ENCODE measurements around the gene RNF44. TPM values are rescaled to one million over a fixed set of nuclear protein-coding genes. Genes with fewer than 3 reads are reported as not detected.

RNF44 gene
- total RNA-seq, 1 experiment from 2014 or later = 58.4 TPM

- RAD21 ChIA-PET (ENCODE audit: low non-redundant PET in 1 of 2, low total read pairs in 2 of 2, uncharacterized antibody in 2 of 2, unreplicated experiment in 2 of 2) = no interaction called here
- POLR2A ChIA-PET = no interaction called here
- CTCF ChIA-PET = no interaction called here
- H3K9me2 ChIP-seq (ENCODE audit: insufficient read depth) = no peaks in the 10 kb centered on the region
- no peaks in the 10 kb centered on the region for H3K27me3 ChIP-seq (ENCODE audit: insufficient read depth, low read length)
- no peaks in the 10 kb centered on the region for H3K9me3 ChIP-seq (ENCODE audit: control insufficient read depth in 1 of 2, insufficient read depth in 1 of 2, low read depth in 1 of 2, low read length in 2 of 2)
- peak; percentile 62 for DNase-seq (ENCODE audit: low read depth, low spot score)
- peak overlapping the region; percentile 84 for H2AFZ ChIP-seq (ENCODE audit: low read depth, low read length, poor library complexity, severe bottlenecking)
- no peaks in the 10 kb centered on the region for H4K20me1 ChIP-seq (ENCODE audit: insufficient read depth)
- peak overlapping the region; percentile 35; the same call in 1 of the 2 replicates for H3K9ac ChIP-seq (ENCODE audit: low read length)
- intact Hi-C loops (cut with micrococcal nuclease) = no loop called here
- H3K36me3 ChIP-seq (ENCODE audit: control insufficient read depth in 1 of 2, insufficient read depth in 2 of 2, low read length in 2 of 2) = no peaks in the 10 kb centered on the region
- H3K4me2 ChIP-seq (ENCODE audit: low read length) = peak overlapping the region; percentile 78
- H3K79me2 ChIP-seq (ENCODE audit: insufficient read depth, low read length) = no peaks in the 10 kb centered on the region
- H3K27ac ChIP-seq (ENCODE audit: low read depth, low read length) = no peak overlapping the region
- ATAC-seq = peak; percentile 72
- BruUV-seq (replicated peaks) = no TSS peak
- TF ChIP-seq JUND (IDR thresholded peaks at IDR 0.05) = peak; percentile 66
- peak; percentile 23; the same call in 1 of the 2 replicates for TF ChIP-seq SP1 (IDR thresholded peaks at IDR 0.05; ENCODE audit: low read depth)
- TF ChIP-seq, protein P1, sequence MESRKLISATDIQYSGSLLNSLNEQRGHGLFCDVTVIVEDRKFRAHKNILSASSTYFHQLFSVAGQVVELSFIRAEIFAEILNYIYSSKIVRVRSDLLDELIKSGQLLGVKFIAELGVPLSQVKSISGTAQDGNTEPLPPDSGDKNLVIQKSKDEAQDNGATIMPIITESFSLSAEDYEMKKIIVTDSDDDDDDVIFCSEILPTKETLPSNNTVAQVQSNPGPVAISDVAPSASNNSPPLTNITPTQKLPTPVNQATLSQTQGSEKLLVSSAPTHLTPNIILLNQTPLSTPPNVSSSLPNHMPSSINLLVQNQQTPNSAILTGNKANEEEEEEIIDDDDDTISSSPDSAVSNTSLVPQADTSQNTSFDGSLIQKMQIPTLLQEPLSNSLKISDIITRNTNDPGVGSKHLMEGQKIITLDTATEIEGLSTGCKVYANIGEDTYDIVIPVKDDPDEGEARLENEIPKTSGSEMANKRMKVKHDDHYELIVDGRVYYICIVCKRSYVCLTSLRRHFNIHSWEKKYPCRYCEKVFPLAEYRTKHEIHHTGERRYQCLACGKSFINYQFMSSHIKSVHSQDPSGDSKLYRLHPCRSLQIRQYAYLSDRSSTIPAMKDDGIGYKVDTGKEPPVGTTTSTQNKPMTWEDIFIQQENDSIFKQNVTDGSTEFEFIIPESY (IDR thresholded peaks at IDR 0.05; ENCODE audit: extremely low read depth, insufficient replicate concordance, low read length) = no peak
- TF ChIP-seq, protein P2, sequence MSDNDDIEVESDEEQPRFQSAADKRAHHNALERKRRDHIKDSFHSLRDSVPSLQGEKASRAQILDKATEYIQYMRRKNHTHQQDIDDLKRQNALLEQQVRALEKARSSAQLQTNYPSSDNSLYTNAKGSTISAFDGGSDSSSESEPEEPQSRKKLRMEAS (IDR thresholded peaks at IDR 0.05) = peak; percentile 5; the same call in 1 of the 2 replicates
- TF ChIP-seq POLR2AphosphoS5 (IDR thresholded peaks at IDR 0.05; ENCODE audit: low read depth, low read length) = peak; percentile 24; the same call in 1 of the 2 replicates
- peak; percentile 90 for TF ChIP-seq FOSL1 (IDR thresholded peaks at IDR 0.05; ENCODE audit: low read depth)
- TF ChIP-seq RAD21 (IDR thresholded peaks at IDR 0.05; ENCODE audit: low read depth) = no peak
- H3K4me3 ChIP-seq (replicated peaks in 1 of 2; ENCODE audit: low read depth in 1 of 2, low read length in 2 of 2) = peak overlapping the region in 1 of 2 experiments; percentile 36; a peak in 1 of 4 replicates
- peaks cover 6 to 19% of the 10 kb centered on the region in 2 experiments; a peak in 3 of 4 replicates for H3K4me1 ChIP-seq (ENCODE audit: control insufficient read depth in 1 of 2, insufficient read depth in 2 of 2, low read length in 2 of 2)
Measured at GRCh38 chr5:176553260-176554085, 16.3 kb upstream of the RNF44 start.
